NCI-H2081 treated with DMSO at 0.1 percent for 48 hours (cell line): ENCODE results near the gene FIGNL2.
"Not testable (repeated sequence)": the region's sequence is repeated elsewhere in the genome, so short reads cannot be mapped to it uniquely, and the experiment has no call there.

Experiments
- DNase-seq: peaks from one replicate; lab custom pipeline; 2025; lab: John Stamatoyannopoulos, UW

The FIGNL2 gene

DNA sequence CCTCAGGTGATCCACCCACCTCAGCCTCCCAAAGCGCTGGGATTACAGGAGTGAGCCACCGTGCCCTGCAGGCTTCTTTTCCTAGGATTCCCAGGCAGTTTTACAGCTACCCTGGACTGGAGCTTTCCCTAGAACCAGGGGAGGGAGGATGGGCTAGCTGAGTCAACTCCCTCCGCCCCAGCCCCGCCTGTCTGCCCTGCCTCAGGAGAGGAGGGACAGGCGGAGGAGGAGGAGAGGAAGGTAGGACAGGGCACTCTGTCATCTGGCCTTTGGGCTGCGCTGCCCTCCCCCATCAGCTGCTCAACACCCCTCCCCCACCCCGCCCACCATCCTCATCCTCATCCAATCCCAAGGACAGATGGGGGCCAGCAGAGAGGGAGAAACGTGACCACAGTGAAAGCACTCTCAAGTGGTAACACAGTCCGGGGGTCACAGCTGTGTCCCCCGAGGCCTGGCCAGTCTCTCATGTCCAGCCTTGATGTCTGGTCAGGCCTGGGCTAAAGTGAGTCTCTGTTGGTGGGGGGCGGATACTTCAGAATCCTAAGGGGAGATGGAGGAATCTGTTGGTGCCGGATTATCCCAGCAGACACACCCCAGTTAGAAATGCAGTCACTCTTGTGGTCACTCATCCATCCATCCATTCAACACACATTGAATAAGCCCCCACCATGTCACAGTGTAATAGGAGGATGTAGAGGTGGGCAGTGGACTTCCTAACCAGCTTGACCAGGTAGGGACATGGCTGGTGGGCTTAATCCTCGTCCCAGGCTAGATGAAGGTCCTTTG lies 12.3 kb downstream of the FIGNL2 start:
- DNase-seq = no peak

DNA sequence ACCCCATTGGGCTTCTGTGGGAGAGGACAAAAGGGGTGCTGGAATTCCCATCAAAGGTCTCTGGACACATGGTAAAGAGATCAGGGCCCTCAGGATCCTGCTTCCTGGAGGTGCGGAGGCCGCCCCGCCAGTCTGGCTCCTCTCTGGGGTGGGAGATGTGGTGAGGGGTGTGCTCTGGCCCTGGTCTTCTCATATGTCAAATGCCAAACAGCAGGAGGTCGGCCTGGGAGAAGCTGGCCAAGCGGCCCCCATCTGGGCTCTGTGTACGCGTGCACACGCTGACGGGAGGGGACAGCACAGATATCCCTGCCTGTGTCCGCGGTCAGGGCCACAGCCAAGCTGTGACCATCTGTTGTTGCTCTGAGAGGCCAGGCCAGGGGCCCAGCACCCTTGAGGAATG lies 14.1 kb downstream of the FIGNL2 start:
- DNase-seq = no peak

DNA sequence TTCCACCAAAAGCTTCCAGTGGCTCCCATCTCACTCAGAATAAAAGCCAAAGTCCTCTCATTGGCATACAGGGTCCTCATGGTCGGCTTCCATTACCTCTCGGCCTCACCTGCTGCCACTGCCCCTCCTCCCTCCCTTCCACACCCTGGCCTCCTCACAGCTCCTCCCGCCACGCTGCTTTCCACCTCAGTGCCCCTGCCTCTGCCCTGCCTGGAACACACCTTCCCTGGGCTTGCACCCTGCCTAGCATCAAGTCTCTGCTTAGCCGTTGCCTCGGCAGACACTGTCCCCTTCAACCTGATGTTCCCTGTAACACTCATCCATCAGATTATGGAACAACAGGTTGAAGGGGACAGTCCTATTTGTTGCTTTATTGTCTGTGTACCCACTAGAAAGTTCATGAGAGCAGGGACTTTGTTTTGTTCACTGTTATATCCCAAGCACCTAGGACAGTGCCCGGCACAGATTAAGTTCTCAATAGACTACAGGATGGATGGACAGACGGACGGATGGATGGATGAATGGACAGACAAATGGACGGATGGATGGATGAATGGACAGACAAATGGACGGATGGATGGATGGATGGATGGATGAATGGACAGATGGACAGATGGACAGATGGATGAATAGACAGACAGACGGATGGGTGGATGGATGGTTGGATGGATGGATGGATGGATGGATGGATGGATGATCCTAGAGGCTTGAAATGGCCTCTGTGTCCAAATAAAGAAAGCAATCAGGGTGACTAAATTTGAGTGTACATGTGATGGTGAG lies 14.9 kb downstream of the FIGNL2 start:
- DNase-seq = no peak

DNA sequence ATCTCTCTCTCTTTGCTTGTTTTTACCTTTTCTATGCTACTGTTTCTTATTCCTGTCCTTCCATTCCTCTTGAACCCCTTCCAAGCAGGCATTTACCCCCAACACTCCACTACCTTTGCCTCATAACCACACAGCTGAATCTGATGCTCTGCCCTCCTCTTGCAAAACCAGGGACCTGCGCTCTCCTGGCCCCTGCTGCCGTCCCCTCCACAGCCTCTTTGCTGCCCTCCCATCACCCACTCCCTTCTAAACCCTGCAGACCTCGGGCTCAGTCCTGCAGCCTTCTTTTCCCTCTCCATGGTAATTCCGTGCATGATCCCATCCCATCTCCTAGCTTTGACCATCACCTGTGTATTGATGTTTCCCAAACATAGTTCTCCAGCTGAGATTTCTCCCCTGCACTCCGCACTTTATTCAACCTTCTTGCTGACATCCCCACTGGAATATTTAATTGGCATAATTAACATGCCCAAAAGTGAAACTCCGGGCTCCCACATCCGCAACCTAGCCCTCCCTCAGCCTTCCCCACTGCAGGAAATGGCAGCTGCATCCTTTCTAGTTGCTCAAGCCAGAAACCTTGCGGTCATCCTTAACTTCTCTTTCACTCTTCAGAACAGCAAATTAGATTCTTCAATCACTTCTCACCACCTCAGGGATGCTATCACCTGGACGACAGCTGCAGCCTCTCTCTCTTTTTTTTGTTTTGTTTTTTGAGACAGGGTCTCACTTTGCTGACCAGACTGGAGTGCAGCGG lies 16.0 kb downstream of the FIGNL2 start:
- DNase-seq = no peak

DNA sequence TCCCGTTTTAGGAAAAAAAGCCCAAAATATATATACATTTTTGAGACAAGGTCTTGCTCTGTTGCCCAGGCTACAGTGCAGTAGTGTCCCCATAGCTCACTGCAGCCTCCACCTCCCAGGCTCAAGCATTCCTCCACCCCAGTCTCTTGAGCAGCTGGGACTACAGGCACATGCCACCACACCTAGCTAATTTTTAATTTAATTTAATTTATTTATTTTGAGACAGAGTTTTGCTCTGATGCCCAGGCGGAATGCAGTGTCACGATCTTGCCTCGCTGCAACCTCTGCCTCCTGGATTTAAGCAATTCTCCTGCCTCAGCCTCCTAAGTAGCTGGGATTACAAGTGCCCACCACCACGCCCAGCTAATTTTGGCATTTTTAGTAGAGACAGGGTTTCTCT lies 16.7 kb downstream of the FIGNL2 start:
- not testable (repeated sequence) for DNase-seq

DNA sequence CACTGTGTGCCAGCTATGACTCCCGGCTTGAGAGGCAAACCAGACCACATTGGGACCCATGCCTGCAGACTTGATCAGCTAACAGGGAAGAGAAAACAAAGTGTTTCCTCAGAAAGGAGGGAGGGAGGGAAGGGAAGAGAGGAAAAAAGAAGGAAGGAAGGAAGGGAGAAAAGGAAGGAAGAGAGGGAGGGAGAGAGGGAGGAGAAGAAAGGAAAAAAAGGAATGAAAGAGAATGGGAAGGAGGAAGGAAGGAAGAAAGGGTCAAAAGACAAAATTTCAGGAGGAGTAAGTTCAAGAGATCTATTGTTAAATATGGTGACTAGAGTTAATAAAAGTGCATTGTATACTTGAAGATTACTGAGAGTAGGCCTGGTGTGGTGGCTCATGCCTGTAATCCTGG lies 18.9 kb downstream of the FIGNL2 start:
- DNase-seq = no peak

DNA sequence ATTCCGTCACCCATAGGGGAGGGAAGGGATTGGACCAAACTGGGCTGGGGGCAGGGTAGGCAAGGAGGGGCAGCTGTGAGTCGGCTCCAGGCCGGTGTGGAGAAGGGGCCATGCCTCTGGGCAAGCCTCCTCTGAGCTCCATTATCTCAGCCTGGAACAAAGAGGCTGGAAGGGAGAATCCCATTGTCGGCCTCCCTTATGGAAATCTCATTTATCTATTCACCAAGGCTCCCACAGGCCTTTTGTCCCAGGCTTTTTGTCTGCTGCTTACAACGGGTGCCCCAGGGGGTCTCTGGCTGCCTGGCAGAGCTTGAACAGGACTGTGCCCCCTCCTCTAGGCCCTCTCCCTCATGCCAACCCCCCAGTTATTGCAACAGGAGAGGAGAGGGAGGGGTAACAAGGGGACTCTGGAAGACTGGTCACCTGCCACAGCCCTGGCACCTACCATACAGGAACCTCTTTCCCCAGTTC lies 19.5 kb downstream of the FIGNL2 start:
- no peak for DNase-seq

DNA sequence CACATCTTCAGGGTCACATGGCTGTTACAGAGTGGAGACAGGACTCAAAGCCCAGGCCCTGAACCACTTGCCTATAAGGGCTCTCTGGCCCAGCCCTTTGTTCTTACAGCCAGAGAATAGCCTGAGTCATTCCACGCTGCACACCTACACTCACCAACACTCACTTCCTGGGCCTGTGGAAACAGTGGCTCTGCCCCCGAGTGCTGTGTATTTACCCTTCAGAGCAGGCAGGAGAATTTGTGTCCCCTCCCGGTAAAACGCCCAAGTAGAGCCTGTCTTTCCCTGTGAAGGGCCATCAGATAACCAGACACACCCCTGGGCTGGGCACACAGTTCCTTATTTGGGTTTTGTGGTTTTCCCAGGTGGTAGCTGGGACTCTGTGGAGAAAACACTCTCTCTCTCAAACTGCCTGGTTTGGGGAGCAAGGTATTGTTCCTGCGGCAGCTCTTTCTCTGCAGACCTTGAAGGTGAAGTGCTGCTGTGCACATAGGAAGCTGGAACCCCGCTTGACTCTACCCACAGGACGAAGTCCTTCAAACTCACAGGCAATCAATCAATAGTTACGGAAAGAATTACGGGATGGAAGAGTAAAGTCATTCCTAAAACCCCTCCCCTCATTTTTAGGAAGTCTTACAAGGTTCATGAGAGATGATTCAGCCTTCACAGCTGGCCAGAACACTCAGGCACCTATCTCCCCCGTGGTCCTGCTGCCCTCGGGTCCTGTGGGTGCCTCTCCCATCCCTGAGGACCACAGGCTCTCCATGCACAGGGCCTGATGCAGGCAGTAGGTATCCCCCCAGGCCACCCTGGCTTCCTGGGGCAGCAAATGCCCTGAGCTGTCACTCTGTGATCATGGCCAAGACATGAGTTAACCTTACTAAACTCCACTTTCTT lies 20.3 kb downstream of the FIGNL2 start:
- DNase-seq = no peak

- DNase-seq = no peak
Observed at GRCh38 chr12:51826881-51827280, 21.6 kb downstream of the FIGNL2 start.

DNA sequence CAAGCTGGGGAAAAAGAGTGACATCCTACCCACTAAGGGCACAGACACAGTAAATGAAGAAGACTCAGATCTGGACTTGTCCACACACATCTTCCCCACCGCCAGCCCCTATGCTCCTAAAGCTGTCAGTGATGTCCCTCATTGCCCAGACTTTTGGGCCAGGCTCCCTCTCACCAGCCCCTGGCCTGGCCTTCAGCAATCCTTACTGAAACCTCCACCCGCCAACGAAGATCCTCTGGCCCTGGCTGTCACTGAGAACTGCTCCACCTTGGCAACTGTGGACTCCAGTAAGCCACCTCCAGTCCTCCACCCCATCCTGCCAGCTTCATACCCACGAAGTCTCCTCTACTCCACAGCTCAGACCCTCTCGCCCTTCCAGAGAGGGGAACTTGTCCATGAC lies 23.3 kb downstream of the FIGNL2 start:
- no peak for DNase-seq

GRCh38 chr12:51823875-51824565 lies 24.5 kb downstream of the FIGNL2 start:
- peak; percentile 21 for DNase-seq

- no peak for DNase-seq
Observed at GRCh38 chr12:51822956-51823355, 25.6 kb downstream of the FIGNL2 start.

- no peak for DNase-seq
Observed at GRCh38 chr12:51822261-51822616, 26.3 kb downstream of the FIGNL2 start.

DNA sequence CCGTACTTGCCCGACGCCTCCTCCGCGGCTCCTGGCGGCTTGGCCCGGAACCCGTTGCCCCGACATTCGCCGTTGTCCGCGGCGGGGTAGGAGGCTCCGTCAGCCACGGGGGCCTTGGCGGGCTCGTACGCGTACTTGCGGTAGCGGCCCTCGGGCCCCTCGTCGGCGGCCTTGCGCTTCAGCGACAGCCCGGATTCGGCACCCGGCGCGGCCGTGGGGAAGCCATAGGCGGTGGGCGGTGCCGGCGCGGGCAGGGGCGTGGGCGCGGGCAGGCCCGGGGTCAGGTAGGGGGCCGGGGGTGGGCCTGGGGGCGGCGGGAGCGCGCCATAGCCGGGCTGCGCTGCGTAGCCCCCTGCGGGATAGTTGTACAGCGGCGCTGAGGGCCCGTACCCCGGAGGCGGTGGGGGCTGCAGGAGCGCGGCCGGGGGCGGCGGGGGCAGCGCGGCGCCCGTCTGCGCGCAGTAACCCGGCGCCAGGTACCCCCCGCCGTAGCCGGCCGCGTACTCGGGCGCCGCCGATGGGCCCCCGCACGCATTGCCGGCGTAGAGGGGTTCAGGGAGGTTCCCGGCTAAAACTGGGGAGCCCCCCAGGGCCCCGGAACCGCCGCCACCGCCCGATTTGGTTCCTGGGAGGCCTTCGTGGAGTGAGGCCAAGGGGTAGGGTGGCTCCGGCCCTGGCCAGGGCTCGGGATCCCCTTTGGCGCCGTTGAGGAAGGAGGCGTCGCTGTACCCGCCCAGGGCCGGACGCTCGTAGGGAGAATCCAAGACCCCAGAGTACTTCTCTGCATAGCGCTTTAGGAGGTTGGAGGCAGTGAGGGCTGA lies 26.9 kb downstream of the FIGNL2 start:
- no peak for DNase-seq

- peak; percentile 14 for DNase-seq
Observed at GRCh38 chr12:51820526-51821439, 27.7 kb downstream of the FIGNL2 start.

DNA sequence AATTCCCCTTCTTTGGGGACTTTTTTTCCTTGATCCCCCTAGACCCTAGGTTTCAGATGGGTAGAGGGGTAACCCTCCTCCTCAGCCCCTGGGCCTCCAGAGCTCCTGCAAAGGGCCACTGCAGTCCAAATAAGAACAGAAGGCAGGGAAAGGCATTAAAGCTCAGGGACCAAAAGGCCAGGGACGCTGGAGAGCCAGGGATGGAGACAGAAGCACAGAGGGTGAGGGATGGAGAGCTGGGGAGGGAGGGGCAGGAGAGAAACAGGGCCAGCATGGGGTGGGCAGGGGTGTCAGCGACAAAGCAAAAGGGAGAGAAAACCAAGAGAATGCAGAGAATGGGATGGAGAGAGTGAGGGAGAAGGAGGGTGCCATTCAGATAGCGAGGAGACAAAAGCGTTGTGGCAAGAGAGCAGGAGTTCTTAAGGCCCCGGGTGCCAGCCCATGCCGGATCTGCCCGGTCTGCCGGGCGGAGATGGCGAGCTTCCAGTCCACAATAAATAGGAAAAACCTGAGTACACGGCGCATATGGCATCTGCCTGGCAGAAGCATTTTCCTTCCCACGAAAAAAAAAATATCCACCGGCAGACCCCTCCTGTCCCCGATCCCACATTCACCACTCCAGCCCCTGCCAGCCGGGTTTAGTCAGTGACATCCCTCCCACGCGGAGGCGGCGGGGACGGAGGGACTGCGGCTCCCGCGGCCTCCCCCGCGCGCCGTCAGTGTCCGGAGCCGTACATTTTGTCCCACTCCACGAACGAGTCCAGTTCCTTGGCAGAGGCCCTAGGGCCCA lies 28.6 kb downstream of the FIGNL2 start:
- no peak for DNase-seq

DNA sequence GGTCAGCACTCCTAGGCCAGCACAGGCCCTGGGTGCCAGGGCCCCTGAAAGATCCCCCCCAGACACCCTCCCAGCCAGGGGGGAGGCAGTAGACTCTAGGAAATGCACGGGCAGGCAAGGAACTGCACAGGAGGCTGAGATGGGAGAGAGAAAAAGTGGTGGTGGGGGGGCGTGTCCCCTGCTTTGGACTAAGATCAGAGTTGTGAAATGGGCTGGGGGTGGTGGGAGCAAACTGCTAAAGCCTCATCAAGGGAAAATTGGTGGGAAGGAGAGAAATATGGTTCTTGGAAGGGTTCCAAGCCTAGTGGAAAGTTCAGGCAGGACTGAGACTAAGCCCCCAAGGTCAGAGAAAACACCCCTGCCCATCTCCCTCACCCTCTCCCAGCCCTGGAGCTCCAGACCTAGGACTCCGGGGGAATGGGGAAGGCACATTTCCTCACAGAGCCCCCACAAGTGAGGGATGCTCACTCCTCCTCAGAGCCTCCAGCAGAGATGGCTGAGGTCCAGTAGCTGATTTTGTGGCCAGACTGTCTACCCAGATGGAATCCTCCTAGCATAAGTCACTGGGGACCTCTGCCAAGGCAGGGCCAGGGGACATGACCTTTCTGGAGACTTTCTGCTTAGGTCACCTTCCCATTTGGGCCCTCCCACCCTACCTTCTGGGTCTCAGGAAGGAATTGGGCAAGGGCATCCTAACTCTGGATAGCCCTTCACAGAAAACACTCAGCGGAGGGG lies 29.8 kb downstream of the FIGNL2 start:
- no peak for DNase-seq

GRCh38 chr12:51818086-51818485 lies 30.4 kb downstream of the FIGNL2 start:
- no peak for DNase-seq
